ENCODE measurements around the gene CLRN3.

The CLRN3 gene

DNA sequence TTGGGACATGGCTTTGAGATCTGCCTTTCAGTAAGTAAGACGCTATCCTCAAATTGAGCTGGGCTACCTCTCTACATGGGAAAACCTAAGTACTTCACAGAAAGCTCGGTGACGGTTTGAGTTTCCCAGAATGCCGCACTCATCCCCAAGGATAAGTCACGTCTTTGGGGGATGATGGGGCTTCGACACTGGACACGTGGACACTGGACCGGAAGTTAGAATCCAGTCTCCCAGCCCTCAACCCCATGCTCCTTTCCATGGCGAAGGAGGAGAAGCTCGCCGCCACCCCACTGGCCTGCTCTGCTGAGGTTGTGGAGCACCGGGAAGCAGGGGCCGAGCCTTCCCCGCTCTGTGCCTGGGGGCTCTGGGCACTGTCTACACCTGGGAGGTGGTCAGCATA lies 41.6 kb upstream of the CLRN3 start:
- POLR2A ChIA-PET = no interaction called here
- TF ChIP-seq, protein P1, sequence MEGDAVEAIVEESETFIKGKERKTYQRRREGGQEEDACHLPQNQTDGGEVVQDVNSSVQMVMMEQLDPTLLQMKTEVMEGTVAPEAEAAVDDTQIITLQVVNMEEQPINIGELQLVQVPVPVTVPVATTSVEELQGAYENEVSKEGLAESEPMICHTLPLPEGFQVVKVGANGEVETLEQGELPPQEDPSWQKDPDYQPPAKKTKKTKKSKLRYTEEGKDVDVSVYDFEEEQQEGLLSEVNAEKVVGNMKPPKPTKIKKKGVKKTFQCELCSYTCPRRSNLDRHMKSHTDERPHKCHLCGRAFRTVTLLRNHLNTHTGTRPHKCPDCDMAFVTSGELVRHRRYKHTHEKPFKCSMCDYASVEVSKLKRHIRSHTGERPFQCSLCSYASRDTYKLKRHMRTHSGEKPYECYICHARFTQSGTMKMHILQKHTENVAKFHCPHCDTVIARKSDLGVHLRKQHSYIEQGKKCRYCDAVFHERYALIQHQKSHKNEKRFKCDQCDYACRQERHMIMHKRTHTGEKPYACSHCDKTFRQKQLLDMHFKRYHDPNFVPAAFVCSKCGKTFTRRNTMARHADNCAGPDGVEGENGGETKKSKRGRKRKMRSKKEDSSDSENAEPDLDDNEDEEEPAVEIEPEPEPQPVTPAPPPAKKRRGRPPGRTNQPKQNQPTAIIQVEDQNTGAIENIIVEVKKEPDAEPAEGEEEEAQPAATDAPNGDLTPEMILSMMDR (IDR thresholded peaks at IDR 0.05; ENCODE audit: insufficient read depth, low read length, missing control alignments) = no peak
- CTCF ChIA-PET = no interaction called here
- H3K4me3 ChIP-seq (ENCODE audit: low read depth, low read length) = no peak overlapping the region
- DNase-seq (ENCODE audit: low read depth, low spot score) = no peak

DNA sequence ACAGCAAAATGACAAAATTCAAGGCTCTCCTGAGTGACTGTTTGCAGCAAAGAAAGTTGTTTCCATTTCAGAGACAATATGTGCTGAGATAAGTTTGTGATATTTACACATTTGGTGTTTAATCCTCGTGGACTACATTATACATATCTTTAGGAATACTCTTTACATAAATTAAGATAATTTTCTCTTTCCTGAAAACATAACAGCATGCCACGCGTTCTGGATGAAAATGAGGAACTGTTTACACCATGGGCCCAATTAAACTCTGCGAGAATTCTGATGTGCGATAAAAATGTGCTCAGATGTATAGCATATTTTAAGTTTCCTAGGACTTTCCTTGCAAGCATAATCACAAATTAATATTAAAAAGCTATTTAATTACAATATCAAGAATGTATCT lies 40.5 kb upstream of the CLRN3 start:
- H3K4me3 ChIP-seq (ENCODE audit: low read depth, low read length) = no peak overlapping the region
- DNase-seq (ENCODE audit: low read depth, low spot score) = no peak
- ChIA-PET POLR2A (no interaction called here), CTCF (no interaction called here)
- TF ChIP-seq, protein P1 (IDR thresholded peaks at IDR 0.05; ENCODE audit: insufficient read depth, low read length, missing control alignments) = no peak

DNA sequence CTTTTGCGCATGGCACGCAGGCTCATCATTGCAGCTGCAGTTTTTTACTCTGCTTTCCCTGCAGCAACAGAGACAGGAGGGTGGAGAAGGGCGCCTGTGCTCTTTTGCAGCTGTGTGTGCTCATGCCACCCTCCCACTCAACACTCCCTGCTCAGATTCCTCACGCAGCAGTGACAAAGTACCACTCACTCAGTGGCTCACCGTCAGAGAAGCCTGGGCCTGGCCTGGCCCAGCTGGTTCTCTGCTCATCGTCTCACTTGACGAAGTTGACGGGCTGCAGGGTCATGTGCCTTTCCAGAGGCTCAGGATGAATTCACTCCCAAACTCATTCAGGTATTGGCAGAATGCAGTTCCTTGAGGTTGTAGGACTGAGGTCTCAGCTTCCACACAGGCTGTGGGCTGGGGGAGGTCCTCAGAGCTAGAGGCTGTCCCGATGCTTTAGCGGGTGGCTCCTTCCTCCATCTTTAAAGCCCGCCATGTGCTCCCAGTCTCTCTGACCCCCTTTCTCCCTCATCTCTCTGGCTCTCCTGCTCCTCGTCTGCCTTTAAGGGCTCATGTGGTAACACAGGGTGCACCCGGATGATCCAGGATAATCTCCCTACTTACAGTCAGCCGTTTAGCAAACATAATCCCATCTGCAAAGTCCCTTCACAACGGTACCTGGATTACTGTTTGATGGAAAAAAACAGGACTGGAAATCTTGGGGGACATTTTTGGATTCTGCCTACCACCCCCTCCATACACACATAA lies 40.0 kb upstream of the CLRN3 start:
- ChIA-PET POLR2A (no interaction called here), CTCF (no interaction called here)
- TF ChIP-seq, protein P1 (IDR thresholded peaks at IDR 0.05; ENCODE audit: insufficient read depth, low read length, missing control alignments) = no peak

DNA sequence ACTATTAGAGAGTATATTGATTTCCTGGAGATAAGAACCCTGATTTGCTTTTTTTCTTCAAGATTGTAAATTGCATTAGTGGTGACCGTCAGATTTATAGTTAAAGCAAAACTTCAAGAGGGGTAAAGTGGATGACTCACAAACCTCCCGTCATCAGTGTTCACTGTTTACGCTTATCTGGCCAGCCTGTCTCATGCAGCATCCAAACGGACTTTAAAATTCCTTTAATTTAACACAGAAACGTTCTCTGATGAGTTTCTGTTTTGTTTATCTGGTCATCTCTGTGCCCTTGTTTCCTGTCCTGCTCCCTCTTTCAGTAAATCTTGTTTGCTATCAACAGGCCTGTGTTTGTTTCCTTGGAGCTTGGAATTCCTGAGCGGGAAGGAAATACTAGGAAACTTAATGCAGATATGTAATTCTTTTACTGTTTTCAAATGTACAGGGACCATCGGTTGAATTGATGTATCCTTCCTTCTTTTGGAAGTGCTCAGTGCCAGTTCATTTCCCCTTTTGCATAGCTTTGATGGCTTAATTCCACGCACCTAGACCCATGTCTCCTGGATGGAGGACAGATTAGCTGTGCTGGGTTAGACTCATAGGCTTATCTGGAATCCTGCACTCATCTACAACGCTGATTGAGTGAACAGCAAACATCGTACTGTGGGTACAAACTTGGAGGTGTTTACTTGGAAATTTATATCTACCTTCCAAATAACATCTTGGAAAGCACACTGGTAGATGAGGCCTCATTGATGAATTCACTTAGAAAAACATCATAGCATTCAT lies 35.5 kb upstream of the CLRN3 start:
- DNase-seq (ENCODE audit: low read depth, low spot score) = no peak
- ChIA-PET CTCF (no interaction called here), POLR2A (no interaction called here)
- TF ChIP-seq, protein P1 (IDR thresholded peaks at IDR 0.05; ENCODE audit: insufficient read depth, low read length, missing control alignments) = no peak
- H3K4me3 ChIP-seq (ENCODE audit: low read depth, low read length) = no peak overlapping the region

More for the DNA sequence above, 40.0 kb upstream of the CLRN3 start:
- DNase-seq (ENCODE audit: low read depth, low spot score) = no peak
- H3K4me3 ChIP-seq (ENCODE audit: low read depth, low read length) = no peak overlapping the region

DNA sequence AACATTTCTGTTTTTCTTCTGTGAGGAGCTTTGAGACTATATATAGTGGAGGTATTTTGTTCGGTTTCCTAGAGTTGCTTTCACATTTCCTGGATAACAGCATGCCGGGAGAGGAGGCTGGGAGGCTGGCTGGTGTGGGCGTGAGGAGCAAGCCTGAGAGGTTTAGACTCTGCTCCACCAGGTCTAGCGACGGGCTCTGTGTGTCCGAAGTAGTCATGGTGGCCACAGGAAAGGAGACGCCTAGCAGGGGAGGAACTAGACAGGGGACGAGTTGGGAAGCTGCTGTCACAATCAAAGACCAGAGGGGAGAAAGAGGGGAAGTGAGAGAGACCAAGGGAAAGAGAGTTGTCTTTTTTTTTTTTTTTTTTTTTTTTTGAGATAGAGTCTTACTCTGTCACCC lies 33.7 kb upstream of the CLRN3 start:
- no peak overlapping the region for H3K4me3 ChIP-seq (ENCODE audit: low read depth, low read length)
- POLR2A ChIA-PET = no interaction called here
- CTCF ChIA-PET = no interaction called here
- TF ChIP-seq, protein P1 (IDR thresholded peaks at IDR 0.05; ENCODE audit: insufficient read depth, low read length, missing control alignments) = no peak
- DNase-seq (ENCODE audit: low read depth, low spot score) = no peak

DNA sequence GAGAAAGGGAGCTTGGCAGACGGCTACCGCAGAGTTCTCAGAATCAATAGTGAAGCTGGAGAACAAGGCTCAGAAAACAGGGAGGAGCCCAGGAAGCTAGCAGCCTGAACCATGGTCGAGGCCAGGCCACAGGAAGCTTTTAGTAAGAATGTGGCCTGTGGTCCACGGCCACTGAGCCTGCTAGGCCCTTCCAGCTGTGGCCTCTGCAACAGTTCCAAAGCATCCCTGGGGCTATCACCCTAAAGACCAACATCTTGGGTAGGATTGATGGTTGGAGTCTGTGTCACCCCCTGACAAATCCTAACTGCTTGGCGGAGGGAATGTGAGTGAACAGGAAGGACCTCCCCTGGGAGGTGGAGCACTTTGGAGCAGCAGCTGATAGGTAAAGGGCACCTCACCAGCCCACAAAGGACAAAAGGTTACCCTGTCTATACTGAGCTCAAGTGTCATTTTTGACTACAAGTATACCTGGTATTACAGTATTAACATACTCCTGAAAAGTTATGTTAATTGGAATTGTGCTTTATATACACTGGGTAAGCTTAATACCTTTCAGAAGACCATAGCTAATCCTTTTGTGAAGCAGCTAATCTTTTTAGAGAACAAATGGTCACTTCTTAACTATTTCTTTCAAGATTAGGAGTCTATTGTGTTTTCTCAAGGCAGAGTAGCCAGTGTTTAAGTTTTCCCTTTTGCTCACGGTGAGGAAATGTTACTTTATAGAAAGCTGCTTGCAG lies 32.9 kb upstream of the CLRN3 start:
- ChIA-PET CTCF (no interaction called here), POLR2A (no interaction called here)
- no peak for DNase-seq (ENCODE audit: low read depth, low spot score)
- TF ChIP-seq, protein P1 (IDR thresholded peaks at IDR 0.05; ENCODE audit: insufficient read depth, low read length, missing control alignments) = no peak
- H3K4me3 ChIP-seq (ENCODE audit: low read depth, low read length) = no peak overlapping the region

All from AG04449 (cell line).